Epidermal melanocyte (primary cell): ENCODE results near the gene NOVA2.

ENCODE experiments used
- DNase-seq: peaks from one replicate; pipeline ENCODE4 v3.0.0; 2011; ENCODE audit warnings: low spot score; ENCODE audit not compliant: insufficient read length

NOVA2 gene

GRCh38 chr19:45924891-45925447 lies 48.7 kb downstream of the NOVA2 start:
- no peak for DNase-seq

DNA sequence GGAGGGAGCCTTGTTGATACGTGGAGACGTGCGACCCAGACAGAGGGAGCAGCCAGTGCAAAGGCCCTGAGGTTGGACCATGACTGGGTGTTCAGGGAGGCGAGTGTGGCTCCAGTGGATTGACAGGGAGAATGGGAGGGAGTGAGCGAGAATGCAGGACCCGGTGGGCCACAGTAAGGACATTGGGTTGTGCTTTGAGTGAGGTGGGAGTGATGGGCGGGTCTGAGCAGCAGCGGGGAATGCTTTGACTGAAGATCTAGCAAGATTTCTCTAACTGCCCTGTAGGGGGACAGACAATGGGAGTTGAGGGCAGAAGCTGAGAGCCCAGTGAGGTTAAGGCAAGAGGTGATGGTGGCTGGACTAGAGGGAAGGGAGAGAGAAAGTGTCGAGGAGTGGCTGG lies 51.4 kb downstream of the NOVA2 start:
- no peak for DNase-seq

- no peak for DNase-seq
Measured at GRCh38 chr19:45920458-45920857, 53.2 kb downstream of the NOVA2 start.

DNA sequence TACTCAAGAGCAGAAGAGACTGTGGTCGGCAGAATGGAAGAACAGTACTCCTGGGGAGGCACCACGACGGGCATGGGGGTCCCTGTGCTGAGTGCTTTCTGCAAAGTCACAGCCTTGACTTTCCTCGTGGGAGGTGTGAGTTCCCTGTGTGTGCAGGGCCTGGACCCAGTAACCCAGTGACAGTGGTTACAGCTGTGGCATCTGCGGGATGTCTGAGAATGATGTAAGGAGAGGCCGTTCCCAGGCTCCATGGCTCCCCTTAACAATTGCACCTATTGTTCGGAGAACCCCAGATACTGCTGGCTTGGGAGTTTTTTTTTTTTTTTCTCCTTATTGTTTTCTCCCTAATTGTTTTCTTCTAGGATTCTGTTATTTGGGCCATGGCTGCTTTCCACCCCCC lies 54.0 kb downstream of the NOVA2 start:
- DNase-seq = no peak

DNA sequence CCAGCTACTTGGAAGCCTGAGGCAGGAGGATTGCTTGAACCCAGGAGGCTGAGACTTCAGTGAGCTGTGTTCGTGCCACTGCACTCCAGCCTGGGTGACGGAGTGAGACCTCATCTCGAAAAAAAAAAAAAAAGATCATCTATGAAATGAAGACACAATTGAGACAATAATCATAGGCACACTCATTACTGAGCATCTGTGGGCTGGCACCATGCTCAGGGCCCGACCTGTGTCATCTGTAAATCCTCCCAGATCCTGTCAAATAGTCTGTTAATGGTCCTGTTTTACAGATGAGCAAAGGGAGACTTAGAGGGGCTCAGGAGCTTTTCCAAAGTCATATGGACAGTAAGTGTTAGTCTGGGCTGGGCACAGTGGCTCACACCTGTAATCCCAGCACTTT lies 54.9 kb downstream of the NOVA2 start:
- DNase-seq = no peak

GRCh38 chr19:45917421-45918091 lies 56.1 kb downstream of the NOVA2 start:
- peak; percentile 87 for DNase-seq

DNA sequence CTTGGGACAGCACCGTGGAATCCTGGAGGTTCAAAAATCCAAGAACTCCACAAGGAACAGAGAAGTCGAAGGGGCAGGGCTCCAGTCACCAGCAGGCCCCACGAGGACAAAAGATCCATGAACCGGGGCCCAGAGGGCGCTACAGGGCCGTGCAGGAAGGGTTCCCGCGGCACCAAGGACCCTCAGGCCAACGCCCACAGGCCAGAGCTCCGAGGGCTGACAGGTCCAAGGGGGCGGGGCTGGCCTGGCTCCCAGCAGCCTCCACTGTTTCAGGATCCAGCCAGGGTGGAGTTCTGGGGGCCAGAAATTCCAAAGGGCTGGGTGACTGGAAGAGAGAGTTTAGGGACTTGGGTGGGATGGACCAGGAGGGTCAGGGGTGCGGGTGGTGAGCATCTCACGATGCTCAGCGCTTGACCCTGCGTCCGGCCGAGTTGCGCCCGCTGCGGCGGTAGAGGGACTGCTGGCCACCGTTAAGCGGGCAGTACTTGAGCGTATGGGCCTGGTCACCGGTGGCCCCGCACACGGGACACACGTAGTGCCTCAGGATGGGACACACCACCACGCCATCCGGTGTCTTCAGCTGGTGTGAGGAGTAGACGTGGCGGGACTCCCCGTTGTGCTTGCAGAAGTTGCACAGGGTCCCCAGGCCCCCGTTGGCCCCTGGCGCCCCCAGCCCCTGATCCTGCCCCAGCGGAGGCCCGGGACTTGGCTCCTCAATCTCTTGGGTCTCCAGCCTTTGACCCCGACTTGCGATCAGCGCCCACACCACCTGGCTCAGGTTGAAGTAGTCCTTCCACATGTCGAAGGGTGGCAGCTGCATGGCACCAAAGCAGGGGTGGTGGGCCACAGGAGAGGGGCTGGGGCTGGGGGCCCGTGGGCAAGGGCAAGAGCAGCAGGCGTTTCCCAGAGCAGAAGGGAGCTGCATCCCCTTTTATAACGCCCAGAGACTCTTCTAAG lies 59.5 kb downstream of the NOVA2 start, which contains the start of gene NANOS2:
Gene NANOS2, minus strand, starts transcription at position 905 of the 957 bp plus-strand sequence. Its CDS starts 85 bp downstream, at position 820.
- no peak for DNase-seq

- DNase-seq = no peak
Measured at GRCh38 chr19:45911291-45911690, 62.4 kb downstream of the NOVA2 start.

GRCh38 chr19:45908956-45909355 lies 64.7 kb downstream of the NOVA2 start:
- no peak for DNase-seq

GRCh38 chr19:45906221-45906620 lies 67.4 kb downstream of the NOVA2 start:
- no peak for DNase-seq

DNA sequence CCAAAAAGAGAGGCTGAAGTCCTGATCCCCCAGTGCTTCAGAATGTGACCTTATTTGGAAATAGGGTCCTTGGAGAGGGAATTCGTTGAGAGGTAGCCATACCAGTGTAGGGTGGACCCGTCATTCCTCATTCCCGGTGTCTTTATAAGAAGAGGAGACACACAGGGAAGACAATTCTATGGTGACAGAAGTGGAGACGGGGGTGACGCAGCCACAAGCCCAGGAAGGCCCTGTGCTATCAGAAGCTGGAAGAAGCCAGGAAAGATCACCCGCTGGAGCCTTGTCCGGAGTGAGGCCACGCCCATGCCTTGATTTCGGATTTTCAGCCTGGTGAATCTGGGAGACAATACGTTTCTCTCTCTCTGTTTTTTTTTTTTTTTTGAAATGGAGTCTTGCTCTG lies 68.7 kb downstream of the NOVA2 start:
- no peak for DNase-seq

DNA sequence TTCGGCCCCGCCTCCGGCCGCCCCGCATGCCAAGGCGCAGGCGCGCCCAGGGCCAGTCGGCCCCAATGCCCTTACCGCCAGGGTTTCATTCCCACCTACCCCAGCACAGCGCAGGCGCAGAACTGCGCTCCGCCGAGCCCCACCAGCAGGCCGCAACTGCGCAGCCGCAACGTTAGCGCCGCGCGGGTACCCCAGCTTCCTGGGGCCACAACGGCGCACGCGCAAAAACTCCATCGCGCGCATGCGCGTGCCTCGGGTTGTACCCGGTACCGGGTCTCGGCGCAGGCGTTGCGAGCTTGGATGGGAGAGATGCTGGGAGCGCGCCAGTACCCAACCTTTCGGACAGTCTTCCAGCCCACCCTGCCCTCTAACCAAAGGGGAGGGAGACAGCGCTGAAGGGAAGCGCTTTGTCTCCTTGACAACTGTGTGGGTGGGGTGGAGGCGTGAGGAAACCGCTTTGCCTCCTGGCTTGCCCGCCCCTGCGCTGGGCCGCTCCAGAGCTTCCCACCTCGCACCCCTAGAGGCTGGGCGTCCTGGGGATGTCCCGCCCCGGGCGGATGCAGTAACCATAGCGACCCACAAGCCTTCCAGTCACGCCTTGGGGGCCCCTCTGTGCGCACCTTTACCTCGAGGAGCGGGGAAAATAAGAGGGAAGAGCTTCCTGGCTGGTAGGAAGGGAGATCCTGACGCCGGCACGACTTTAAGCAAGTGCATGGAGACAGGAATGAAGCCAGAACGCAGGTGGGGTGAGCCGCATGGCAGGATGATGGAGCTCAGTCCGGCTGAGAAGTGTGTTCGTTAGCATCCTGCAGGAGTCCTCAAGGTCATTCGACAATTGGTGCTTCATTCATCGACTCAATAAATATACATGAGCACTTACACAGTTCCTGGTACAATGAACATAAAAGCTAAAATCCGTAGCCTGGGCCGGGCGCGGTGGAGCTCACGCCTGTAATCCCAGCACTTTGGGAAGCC lies 70.7 kb downstream of the NOVA2 start:
- peak; percentile 99 for DNase-seq

DNA sequence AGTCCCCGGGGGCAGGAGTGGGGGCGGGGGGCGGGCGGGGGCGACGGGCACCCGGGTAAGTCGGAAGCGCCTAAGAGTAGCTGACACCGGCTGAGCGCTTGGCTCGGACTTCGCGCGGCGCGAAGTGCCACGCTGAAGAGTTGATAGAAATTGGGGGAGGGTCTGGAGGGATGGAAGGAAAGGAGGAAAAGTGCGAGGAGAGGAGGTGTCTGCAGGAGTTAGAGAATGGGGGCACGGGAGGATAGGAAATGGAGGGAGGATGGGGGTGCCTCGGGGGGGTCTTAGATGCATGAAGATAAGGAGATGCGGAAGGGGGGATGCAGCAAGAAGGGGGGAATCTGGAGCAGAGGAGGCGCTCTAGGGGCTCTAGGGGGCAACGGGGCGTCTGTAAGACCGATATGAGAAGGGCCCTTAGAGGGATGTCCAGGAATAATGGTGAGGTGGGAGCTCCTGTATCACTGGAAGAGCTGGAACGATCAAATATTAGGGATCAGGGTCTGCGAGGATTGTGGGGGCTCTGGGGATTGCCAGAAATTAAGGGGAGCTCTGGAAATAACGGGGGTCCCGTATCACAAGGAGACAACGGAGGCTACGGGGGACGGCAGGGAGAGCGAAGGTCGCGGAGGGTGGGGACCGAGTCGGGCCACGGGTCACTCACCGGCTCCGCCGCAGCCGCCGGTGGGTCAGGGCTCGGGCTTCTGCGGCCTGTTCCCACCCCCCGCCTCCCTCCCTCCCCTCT lies 71.6 kb downstream of the NOVA2 start, which contains the start of gene MYPOP:
Gene MYPOP, minus strand, starts transcription at position 702 of the 739 bp plus-strand sequence. CDS start 840 bp downstream, outside the sequence.
- peak; percentile 13 for DNase-seq

GRCh38 chr19:45901432-45901911 lies 72.2 kb downstream of the NOVA2 start:
- DNase-seq = peak; percentile 29

GRCh38 chr19:45900738-45901431 lies 72.8 kb downstream of the NOVA2 start:
- DNase-seq = peak; percentile 9

GRCh38 chr19:45899919-45900589 lies 73.6 kb downstream of the NOVA2 start:
- DNase-seq = no peak

GRCh38 chr19:45899253-45899652 lies 74.4 kb downstream of the NOVA2 start:
- DNase-seq = no peak

DNA sequence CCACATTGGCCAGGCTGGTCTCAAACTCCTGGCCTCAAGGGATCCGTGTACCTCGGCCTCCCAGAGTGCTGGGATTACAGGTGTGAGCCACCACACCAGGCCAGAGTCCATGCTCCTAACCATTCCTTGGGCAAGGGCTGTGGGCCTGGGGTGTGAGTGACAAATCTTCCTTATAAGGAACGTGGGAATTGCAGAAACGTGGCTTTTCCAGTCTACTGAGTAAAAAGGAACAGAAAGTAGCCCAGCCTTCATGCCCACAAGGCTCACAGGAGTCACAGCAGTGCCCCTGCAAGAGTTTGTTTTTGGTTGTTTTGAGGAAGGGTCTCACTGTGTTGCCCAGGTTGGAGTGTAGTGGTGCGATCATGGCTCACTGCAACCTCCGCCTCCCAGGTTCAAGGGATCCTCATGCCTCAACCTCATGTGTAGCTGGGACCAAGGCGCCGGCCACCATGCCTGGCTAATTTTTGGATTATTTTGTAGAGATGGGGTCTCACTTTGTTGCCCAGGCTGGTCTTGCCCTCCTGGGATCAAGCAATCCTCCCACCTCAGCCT lies 76.3 kb downstream of the NOVA2 start:
- no peak for DNase-seq
